CD4-positive, alpha-beta T cell treated with Interferon alpha-2 for 1 hour (primary cell): ENCODE results near the gene PNLIP.

Source experiments
- DNase-seq, 2 donors: peaks; one replicate each; pipeline ENCODE4 v3.0.0-alpha.2; 2020 to 2022

PNLIP gene

DNA sequence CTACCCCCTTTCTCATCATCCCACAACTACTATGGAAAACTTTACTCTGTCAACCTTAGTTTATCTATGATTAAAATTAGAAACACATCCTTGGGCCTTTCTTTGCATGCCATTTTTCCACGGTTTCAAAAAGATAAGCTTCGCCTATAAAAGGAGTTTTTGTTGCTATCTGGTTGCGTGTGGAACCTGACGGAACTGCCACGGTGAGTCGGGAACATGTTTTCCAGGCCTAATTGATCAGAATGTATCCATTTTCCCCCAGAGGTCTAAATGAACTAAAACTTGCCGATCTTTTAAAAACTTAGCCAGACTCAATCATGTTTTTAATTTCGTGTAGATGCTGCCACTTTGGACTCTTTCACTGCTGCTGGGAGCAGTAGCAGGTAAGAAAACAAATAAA is at the start of gene PNLIP:
Gene PNLIP (plus strand): TSS at position 176 of the 400 bp plus-strand sequence. CDS start 162 bp downstream, at position 338.
- no peak for DNase-seq

DNA sequence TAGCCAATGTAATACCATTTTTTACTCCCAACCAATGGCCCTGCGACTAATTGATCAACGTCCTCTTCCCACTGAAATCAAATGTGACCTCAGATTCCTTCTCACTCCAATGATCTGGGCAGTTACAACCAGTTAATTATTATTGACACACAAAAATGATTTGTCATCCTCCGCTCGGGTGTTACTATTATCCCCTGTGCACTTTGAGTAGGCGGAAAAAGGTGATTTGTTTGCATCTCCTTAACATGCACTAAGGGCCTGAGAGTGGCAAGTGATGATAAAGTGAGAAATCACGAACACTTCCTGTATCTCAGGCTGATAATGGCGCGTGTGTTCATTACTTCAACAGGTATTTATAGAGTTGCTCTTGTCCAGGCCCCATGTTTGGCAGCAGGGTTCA is 40.9 kb upstream of the PNLIP start:
- no peak for DNase-seq

GRCh38 chr10:116510565-116510964 is 35.2 kb upstream of the PNLIP start:
- DNase-seq: no peak

- no peak for DNase-seq
These were observed 34.4 kb upstream of the PNLIP start for GRCh38 chr10:116511365-116511764.

- peak in 1 of 2 donors; percentile 26 for DNase-seq
These were observed 24.1 kb upstream of the PNLIP start for GRCh38 chr10:116521424-116522290.

DNA sequence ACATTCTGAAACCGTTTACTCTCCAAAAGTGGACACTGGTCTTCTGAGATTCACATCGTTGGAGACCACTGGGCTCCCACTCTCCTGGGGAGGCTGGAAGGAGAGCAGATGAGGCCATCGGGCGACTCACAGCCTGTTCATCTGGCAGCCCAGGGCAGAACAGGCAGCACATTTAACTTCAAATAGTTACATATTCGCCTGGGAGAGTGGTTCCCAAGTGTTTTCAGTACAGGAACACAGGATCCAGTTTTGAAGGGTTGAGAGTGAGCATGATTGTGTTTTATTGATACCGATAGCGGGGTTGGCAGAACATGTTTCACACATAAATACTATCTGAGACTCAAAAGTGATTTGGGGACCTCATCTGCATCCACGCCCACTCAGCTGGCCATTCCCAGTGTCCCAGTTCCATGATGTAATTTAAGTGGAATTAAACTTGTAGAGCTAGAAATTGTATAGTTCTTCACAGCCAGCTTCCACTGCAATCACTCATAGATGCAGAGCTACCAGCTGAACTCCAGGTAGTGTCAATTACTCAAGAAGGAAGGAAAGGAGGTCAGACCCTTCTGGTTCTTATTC is 22.8 kb upstream of the PNLIP start:
- no peak for DNase-seq

DNA sequence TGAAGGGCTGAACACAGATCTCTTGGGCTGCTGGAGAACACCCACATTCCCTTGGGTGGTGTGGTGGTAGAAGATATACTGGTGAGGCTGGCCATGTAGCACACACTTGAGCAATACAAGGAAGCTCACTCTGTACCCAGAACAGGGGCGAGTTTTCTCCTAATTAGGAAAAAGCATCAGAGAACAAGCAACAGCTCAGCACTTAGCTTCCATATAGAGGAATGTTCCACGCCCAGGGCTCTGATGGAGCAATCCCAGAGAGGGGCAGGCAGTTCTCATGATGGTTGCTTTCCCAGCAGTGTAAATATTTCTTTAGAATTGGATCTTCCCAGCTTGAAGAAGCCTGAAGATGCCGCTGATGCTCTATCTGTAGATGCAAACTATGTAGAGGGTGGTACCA is 21.0 kb upstream of the PNLIP start:
- no peak for DNase-seq

DNA sequence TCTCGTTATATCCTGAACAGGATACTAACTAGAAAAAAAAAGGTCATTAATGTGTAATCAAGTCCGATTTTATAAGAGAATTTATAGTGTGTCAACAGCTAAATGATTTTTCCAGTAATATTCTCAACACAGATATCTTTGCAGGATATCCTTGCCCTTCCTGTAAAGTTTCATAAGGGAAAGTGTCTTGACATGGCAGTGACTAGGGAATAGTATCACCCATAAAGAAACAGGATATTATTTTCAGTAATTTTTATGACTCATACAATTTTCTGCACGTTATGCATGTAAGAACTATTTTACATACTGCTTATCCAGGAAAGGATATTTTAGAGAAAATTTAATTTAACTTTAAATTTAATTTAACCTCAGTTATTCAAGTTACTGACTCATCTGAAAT is 19.5 kb upstream of the PNLIP start:
- no peak for DNase-seq

- DNase-seq: no peak
These were observed 8.9 kb upstream of the PNLIP start for GRCh38 chr10:116536810-116537209.

DNA sequence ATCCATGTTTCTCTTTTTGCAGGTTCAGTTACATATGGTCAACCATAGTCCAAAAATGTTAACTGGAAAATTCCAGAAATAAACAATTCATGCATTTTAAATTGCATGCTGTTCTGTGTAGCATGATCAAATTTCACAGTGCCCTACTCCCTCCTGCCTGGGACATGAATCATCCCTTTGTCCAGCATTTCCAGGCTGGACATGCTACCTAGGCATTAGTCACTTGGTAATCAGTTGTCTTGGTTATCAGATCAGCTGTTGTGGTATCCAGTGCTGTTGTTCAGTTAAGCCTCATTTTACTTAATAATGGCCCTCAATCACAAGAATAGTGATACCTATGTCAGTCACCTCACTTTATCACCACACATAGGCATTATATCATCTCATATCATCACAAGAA is 7.3 kb upstream of the PNLIP start:
- DNase-seq: no peak

GRCh38 chr10:116538992-116539391 is 6.7 kb upstream of the PNLIP start:
- DNase-seq: no peak

DNA sequence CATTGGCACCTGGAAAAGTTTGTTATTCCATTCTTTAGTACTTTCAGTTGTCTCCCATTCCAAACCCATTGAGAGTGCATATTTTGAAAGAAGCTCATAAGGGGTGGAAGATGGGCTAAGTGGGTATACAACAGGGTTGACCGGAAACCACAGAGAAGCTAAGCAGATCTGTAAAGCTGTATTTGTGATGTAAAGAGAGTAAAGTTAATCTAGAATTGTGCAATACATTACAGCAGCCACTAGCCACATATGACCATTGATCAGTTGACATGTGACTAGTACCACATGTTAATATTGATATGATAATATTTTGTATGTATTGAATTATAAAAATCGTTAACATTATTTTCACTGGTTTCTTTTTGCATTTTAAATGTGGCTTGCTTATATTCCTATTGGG is 4.9 kb upstream of the PNLIP start:
- no peak for DNase-seq

GRCh38 chr10:116542007-116542677 is 3.6 kb upstream of the PNLIP start:
- no peak for DNase-seq

DNA sequence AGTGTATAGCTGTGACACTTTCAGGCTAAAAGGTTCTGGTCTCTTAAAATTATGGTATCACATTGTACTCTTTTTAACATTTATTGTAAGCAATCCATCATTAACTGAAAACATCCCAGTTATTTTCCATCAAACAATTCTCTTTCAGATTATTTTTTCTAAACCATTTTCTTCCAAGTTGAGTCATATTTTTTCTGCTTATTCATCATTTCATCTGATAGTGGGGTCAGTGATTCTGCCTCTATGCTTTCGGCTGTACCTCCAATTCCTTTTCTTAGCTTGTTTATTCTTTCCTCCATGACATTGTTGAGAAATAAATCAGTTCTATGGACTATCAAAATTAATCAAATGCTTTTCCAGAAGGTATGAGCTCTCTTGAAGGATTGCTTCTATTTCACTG is 609 bp upstream of the PNLIP start:
- DNase-seq: no peak

GRCh38 chr10:116548301-116548700 is 2.6 kb downstream of the PNLIP start:
- DNase-seq: no peak

DNA sequence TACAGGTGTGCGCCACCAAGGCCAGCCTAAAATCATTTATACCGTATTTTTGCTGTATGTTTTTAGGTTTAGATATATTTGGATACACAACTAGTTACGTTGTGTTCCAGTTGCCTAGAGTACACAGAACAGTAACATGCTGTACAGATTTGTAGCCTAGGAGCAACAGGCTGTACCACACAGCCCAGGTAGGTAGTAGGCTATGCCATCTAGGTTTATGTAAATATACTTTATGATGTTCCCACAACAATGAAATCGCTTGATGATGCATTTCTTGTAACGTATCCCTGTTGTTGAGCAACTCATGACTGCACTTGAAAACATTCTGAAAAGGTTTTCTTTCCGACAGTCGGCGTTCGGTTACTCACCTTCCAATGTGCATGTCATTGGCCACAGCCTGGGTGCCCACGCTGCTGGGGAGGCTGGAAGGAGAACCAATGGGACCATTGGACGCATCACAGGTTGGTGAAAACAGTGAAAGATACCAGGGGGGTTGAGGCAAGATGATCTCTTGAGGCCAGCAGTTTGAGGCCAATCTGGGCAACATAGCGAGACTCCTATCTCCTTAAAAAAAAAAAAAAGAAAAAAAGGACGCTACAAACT is 7.7 kb downstream of the PNLIP start:
- no peak for DNase-seq

DNA sequence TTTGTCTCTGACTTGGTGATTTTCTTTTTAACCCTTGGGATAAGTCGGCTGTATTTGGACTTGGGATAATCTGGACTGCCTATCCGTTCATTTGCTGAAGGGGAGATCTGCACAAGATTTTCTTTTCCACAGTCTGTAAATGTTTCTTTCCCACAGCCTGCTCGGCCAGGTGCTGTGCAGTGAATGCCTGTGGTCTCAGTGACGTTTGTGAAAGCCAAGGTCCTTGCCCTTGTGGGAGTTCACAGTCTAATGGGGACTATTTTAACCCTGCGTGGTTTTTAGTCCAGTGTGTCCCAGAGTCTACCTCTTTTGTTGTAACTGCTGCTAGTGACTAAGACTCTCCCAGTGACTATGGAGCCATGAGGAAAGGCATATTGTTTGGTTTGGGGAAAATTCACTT is 8.9 kb downstream of the PNLIP start:
- no peak for DNase-seq

- no peak for DNase-seq
These were observed 10.1 kb downstream of the PNLIP start for GRCh38 chr10:116555880-116556279.

DNA sequence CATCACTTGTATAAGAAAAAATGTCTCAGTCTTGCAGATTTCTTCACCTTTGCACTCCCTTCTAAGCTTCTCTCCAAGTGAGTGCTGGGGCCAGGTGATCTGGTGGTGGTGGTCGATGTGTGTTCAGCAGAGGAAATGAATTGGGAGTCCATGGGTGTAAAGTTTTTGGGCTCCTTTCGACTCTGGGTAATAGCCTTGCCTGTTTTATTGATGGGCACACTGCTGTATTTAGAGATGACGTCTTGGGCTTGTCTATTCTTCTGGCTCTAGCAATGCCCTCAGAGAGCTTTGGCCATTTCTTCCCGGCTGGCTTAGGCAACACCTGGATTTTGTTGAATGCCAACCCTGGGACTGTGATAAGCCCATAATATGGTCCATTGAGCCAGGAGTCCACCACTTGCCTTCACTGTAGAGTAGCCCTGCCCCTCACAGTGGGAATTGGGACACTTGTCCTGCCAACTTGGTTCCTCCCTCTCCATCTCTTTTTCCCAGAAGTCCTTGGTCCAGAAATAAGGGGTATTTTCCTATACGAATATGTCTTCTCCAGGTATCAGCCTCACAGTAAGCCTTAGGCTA is 11.7 kb downstream of the PNLIP start:
- no peak for DNase-seq

- no peak for DNase-seq
These were observed 19.8 kb downstream of the PNLIP start for GRCh38 chr10:116565534-116565933.

- DNase-seq: no peak
These were observed 21.2 kb downstream of the PNLIP start for GRCh38 chr10:116566932-116567331.

GRCh38 chr10:116567335-116567734 is 21.6 kb downstream of the PNLIP start:
- no peak for DNase-seq

DNA sequence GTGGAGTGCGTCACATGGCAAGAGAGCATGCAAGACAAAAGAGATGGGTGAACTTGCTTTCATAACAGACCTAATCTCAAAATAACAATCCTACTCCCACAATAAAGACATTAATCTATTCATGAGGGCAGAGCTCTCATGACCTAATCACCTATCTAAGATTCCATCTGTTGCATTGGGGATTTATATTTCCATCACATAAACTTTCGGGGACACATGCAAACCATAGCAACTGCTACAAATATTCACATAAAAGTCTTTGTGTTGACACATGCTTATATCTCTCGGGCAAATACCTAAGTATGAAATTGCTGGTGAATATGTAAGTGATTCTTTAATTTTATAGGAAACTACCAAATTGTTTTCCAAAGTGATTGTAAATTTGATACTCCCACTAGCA is 29.1 kb downstream of the PNLIP start:
- no peak for DNase-seq
